NT2/D1 (cell line): ENCODE measurements around the gene EFCAB6.

Source experiments
- DNase-seq: peaks from one replicate; pipeline ENCODE4 v3.0.0-alpha.2; 2011; ENCODE audit warnings: low read depth, low spot score
- H3K27me3 ChIP-seq: 2 replicates; pipeline ENCODE4 v1.6.0; 2011; ENCODE audit warnings: mild to moderate bottlenecking; ENCODE audit not compliant: insufficient read length, insufficient read depth
- H3K36me3 ChIP-seq: 2 replicates; pipeline ENCODE4 v1.6.1; 2011; ENCODE audit warnings: mild to moderate bottlenecking, low read length, mixed read lengths; ENCODE audit not compliant: insufficient read depth, insufficient read length
- H3K4me1 ChIP-seq: 2 replicates; pipeline ENCODE4 v1.5.1; 2011; ENCODE audit not compliant: insufficient read depth, insufficient read length
- H3K4me3 ChIP-seq: 2 replicates; pipeline ENCODE4 v1.5.1; 2011; ENCODE audit warnings: low read depth; ENCODE audit not compliant: insufficient read length
- H3K9ac ChIP-seq: 2 replicates; pipeline ENCODE4 v1.6.0; 2011; ENCODE audit warnings: low read depth; ENCODE audit not compliant: insufficient read length
- H3K9me3 ChIP-seq: 2 replicates; pipeline ENCODE4 v1.5.1; 2011; ENCODE audit warnings: mild to moderate bottlenecking, low read length; ENCODE audit not compliant: insufficient read depth
- SUZ12 ChIP-seq: IDR thresholded peaks from 2 replicates; pipeline ENCODE4 v1.6.1; 2011; ENCODE audit not compliant: insufficient read length, insufficient read depth; ENCODE audit errors: extremely low read depth
- YY1 ChIP-seq: IDR thresholded peaks from 2 replicates; pipeline ENCODE4 v1.6.1; 2011; ENCODE audit not compliant: insufficient read length, insufficient read depth
- ZNF274 ChIP-seq: IDR thresholded peaks from 2 replicates; pipeline ENCODE4 v1.6.1; 2011; ENCODE audit warnings: mild to moderate bottlenecking, low read depth, low read length

The EFCAB6 gene

DNA sequence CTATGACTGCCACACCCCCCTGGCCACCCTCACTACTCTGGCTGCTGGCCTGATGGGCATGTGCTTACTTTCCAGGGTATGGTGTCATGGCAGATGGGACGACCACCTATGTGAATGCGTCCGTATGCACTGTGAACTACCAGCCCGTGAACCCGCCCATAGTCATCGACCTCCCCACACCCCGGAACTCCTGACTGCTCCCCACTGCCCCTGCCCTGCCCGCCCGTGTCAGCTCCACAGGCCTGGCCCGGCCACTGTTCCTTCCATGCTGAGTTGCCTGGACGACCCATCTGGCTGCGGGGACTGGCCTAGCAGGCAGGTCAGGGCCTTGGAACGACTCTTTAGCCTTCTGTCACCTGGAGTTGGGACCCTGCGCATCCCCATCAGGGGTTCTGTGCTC lies 306.7 kb downstream of the EFCAB6 start:
- no peak for DNase-seq
- no peaks in the 10 kb centered on the region for H3K36me3 ChIP-seq
- H3K9me3 ChIP-seq: no peaks in the 10 kb centered on the region
- H3K27me3 ChIP-seq: no peaks in the 10 kb centered on the region
- no peak overlapping the region for H3K4me3 ChIP-seq
- TF ChIP-seq YY1 (no peak), ZNF274 (no peak), SUZ12 (no peak)
- peaks cover 5% of the 10 kb centered on the region for H3K4me1 ChIP-seq
- H3K9ac ChIP-seq: no peak overlapping the region

- Histone ChIP-seq H3K9ac (no peak overlapping the region), H3K9me3 (no peaks in the 10 kb centered on the region), H3K4me3 (no peak overlapping the region), H3K36me3 (no peaks in the 10 kb centered on the region), H3K27me3 (no peaks in the 10 kb centered on the region), H3K4me1 (peaks cover 5% of the 10 kb centered on the region)
- TF ChIP-seq SUZ12 (no peak), ZNF274 (no peak), YY1 (no peak)
- DNase-seq: no peak
These were observed 307.3 kb downstream of the EFCAB6 start for GRCh38 chr22:43504666-43505261.

GRCh38 chr22:43504068-43504467 lies 308.0 kb downstream of the EFCAB6 start:
- Histone ChIP-seq H3K4me1 (peaks cover 5% of the 10 kb centered on the region), H3K36me3 (no peaks in the 10 kb centered on the region), H3K27me3 (no peaks in the 10 kb centered on the region), H3K9me3 (no peaks in the 10 kb centered on the region), H3K4me3 (no peak overlapping the region), H3K9ac (no peak overlapping the region)
- no peak for DNase-seq
- TF ChIP-seq YY1: no peak
- TF ChIP-seq ZNF274: no peak
- no peak for TF ChIP-seq SUZ12

- H3K9me3 ChIP-seq: no peaks in the 10 kb centered on the region
These were observed 309.7 kb downstream of the EFCAB6 start for GRCh38 chr22:43502306-43502874.

DNA sequence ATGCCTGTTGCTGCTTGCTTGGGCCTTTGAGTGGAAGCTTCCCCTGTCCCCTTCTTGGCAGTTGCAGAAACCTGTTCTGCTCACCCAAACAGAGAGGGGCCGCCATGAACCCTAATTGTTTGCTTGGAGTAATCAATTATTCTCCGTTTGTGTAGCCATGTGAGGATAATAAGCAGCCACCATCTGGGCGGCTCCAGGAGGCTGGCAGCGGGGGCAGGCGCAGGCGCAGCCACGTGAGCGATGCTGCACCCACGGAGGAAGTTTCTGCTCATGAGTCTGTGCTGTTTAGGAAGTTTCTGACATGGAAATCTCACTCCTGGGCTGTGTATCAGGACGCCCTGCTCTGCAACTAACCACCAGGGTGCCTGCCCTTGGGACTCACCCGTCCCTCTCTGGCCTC lies 310.2 kb downstream of the EFCAB6 start:
- peaks cover 5% of the 10 kb centered on the region for H3K4me1 ChIP-seq
- no peak overlapping the region for H3K4me3 ChIP-seq
- H3K9ac ChIP-seq: no peak overlapping the region
- H3K9me3 ChIP-seq: no peaks in the 10 kb centered on the region
- H3K27me3 ChIP-seq: no peaks in the 10 kb centered on the region
- no peak for DNase-seq
- no peak for TF ChIP-seq YY1
- TF ChIP-seq SUZ12: no peak
- TF ChIP-seq ZNF274: no peak
- no peaks in the 10 kb centered on the region for H3K36me3 ChIP-seq

More at GRCh38 chr22:43502306-43502874, 309.7 kb downstream of the EFCAB6 start:
- H3K9ac ChIP-seq: no peak overlapping the region
- no peak overlapping the region for H3K4me3 ChIP-seq
- no peak for DNase-seq
- peaks cover 5% of the 10 kb centered on the region for H3K4me1 ChIP-seq
- no peaks in the 10 kb centered on the region for H3K27me3 ChIP-seq
- no peaks in the 10 kb centered on the region for H3K36me3 ChIP-seq
- TF ChIP-seq ZNF274 (no peak), SUZ12 (no peak), YY1 (no peak)

- H3K27me3 ChIP-seq: no peaks in the 10 kb centered on the region
- no peak overlapping the region for H3K4me3 ChIP-seq
- no peak overlapping the region for H3K9ac ChIP-seq
- DNase-seq: no peak
- no peak for TF ChIP-seq YY1
- no peak for TF ChIP-seq SUZ12
- no peak for TF ChIP-seq ZNF274
- H3K9me3 ChIP-seq: no peaks in the 10 kb centered on the region
- H3K36me3 ChIP-seq: no peaks in the 10 kb centered on the region
- H3K4me1 ChIP-seq: peaks cover under 1% of the 10 kb centered on the region
These were observed 311.0 kb downstream of the EFCAB6 start for GRCh38 chr22:43500792-43501785.

GRCh38 chr22:43498856-43499253 lies 313.2 kb downstream of the EFCAB6 start:
- Histone ChIP-seq H3K27me3 (no peaks in the 10 kb centered on the region), H3K4me3 (no peak overlapping the region), H3K9ac (no peak overlapping the region), H3K4me1 (no peaks in the 10 kb centered on the region), H3K9me3 (no peaks in the 10 kb centered on the region), H3K36me3 (no peaks in the 10 kb centered on the region)
- TF ChIP-seq YY1 (no peak), ZNF274 (no peak), SUZ12 (no peak)
- DNase-seq: no peak
